Mesendoderm (in vitro differentiated cells): ENCODE measurements around the gene CXXC5.

Experiments used
- DNase-seq: peaks from one replicate; pipeline ENCODE4 v3.0.0; 2013
- H2AK5ac ChIP-seq: 2 replicates; pipeline ENCODE4 v1.6.1; 2013; ENCODE audit warnings: low read length, inconsistent platforms
- H2BK120ac ChIP-seq: 2 replicates; pipeline ENCODE4 v1.6.1; 2013; ENCODE audit warnings: low read depth, mild to moderate bottlenecking, low read length, moderate library complexity, mixed read lengths
- H2BK15ac ChIP-seq: replicated peaks from 2 replicates; pipeline ENCODE4 v1.6.1; 2013; ENCODE audit warnings: low read depth, mild to moderate bottlenecking, moderate library complexity
- H2BK5ac ChIP-seq: 2 replicates; pipeline ENCODE4 v1.6.1; 2013; ENCODE audit warnings: low read length, inconsistent platforms
- H3K18ac ChIP-seq: 2 replicates; pipeline ENCODE4 v1.6.1; 2013; ENCODE audit warnings: mild to moderate bottlenecking, low read length, mixed read lengths
- H3K23ac ChIP-seq: one replicate; pipeline ENCODE4 v1.6.1; 2013; ENCODE audit warnings: low read length
- H3K27ac ChIP-seq: 2 replicates; pipeline ENCODE4 v1.5.1; 2013; ENCODE audit warnings: low read depth, mild to moderate bottlenecking, inconsistent platforms, low read length, moderate library complexity
- H3K27me3 ChIP-seq: 2 replicates; pipeline ENCODE4 v1.6.1; 2013; ENCODE audit warnings: low read length, control low read depth, mild to moderate bottlenecking, inconsistent platforms; ENCODE audit not compliant: insufficient read depth, poor library complexity
- H3K36me3 ChIP-seq: 2 replicates; pipeline ENCODE4 v1.6.1; 2013; ENCODE audit warnings: low read length, inconsistent platforms; ENCODE audit not compliant: control insufficient read depth, insufficient read depth
- H3K4ac ChIP-seq: one replicate; pipeline ENCODE4 v1.6.1; 2013; ENCODE audit warnings: low read depth, mild to moderate bottlenecking, low read length, moderate library complexity
- H3K4me1 ChIP-seq: 2 replicates; pipeline ENCODE4 v1.6.1; 2013; ENCODE audit warnings: low read depth, low read length, inconsistent platforms; ENCODE audit not compliant: control insufficient read depth
- H3K4me2 ChIP-seq: 2 replicates; pipeline ENCODE4 v1.6.1; 2013; ENCODE audit warnings: low read length
- H3K4me3 ChIP-seq: 2 replicates; pipeline ENCODE4 v1.5.1; 2013; ENCODE audit warnings: mild to moderate bottlenecking, low read length
- H3K56ac ChIP-seq: one replicate; pipeline ENCODE4 v1.6.1; 2013; ENCODE audit warnings: low read length
- H3K79me1 ChIP-seq: 2 replicates; pipeline ENCODE4 v1.6.1; 2013; ENCODE audit warnings: low read length, inconsistent platforms
- H3K79me2 ChIP-seq: 2 replicates; pipeline ENCODE4 v1.6.1; 2013; ENCODE audit warnings: mild to moderate bottlenecking, low read length; ENCODE audit not compliant: control insufficient read depth, insufficient read depth
- H3K9ac ChIP-seq: 2 replicates; pipeline ENCODE4 v1.6.1; 2013; ENCODE audit warnings: low read length, inconsistent platforms
- H4K5ac ChIP-seq: one replicate; pipeline ENCODE4 v1.6.1; 2013; ENCODE audit warnings: low read length
- H4K8ac ChIP-seq: one replicate; pipeline ENCODE4 v1.6.1; 2013; ENCODE audit warnings: low read depth, mild to moderate bottlenecking, control low read depth, low read length, moderate library complexity
- WGBS: extraction: QIAGEN DNeasy Blood & Tissue Kit; methylation state at CpG from one replicate; pipeline ENCODE4 v1.1.7; 2013; ENCODE audit warnings: low lambda C conversion rate, missing lambda C conversion rate; ENCODE audit not compliant: insufficient coverage; ENCODE audit errors: extremely low coverage; 5-methylcytosine and 5-hydroxymethylcytosine counted together

Gene CXXC5

GRCh38 chr5:139693676-139694364 lies 45.7 kb downstream of the CXXC5 start:
- Histone ChIP-seq H3K27me3 (no peaks in the 10 kb centered on the region), H3K4me3 (no peak overlapping the region), H3K4ac (peak overlapping the region; percentile 17), H2BK5ac (no peak overlapping the region), H3K56ac (peak overlapping the region; percentile 44), H2AK5ac (no peak overlapping the region), H3K27ac (no peak overlapping the region), H3K4me2 (no peak overlapping the region), H3K79me2 (no peaks in the 10 kb centered on the region), H3K79me1 (no peaks in the 10 kb centered on the region), H3K36me3 (no peaks in the 10 kb centered on the region), H4K8ac (no peak overlapping the region), H3K23ac (no peak overlapping the region), H2BK15ac (no peak overlapping the region), H4K5ac (no peak overlapping the region), H3K4me1 (peaks cover 25% of the 10 kb centered on the region), H3K18ac (no peak overlapping the region), H2BK120ac (no peak overlapping the region), H3K9ac (no peak overlapping the region)
- no CpG with 5 or more reads among the region's 3 CpGs for WGBS
- no peak for DNase-seq

- no peak for DNase-seq
- Histone ChIP-seq H3K27ac (no peak overlapping the region), H3K4me1 (peaks cover 23% of the 10 kb centered on the region)
Measured at GRCh38 chr5:139694556-139695177, 46.5 kb downstream of the CXXC5 start.

GRCh38 chr5:139695178-139695573 lies 47.0 kb downstream of the CXXC5 start:
- Histone ChIP-seq H3K56ac (no peak overlapping the region), H3K4me1 (peaks cover 18% of the 10 kb centered on the region), H3K9ac (no peak overlapping the region), H3K27me3 (no peaks in the 10 kb centered on the region), H3K23ac (no peak overlapping the region), H2BK15ac (no peak overlapping the region), H4K5ac (no peak overlapping the region), H3K36me3 (no peaks in the 10 kb centered on the region), H3K27ac (no peak overlapping the region), H2AK5ac (no peak overlapping the region), H3K4ac (no peak overlapping the region), H3K79me1 (no peaks in the 10 kb centered on the region), H2BK5ac (no peak overlapping the region), H3K4me2 (no peak overlapping the region), H4K8ac (no peak overlapping the region), H2BK120ac (no peak overlapping the region), H3K4me3 (no peak overlapping the region), H3K18ac (no peak overlapping the region), H3K79me2 (no peaks in the 10 kb centered on the region)
- WGBS: no CpG with 5 or more reads among the region's 2 CpGs
- DNase-seq: no peak

More at GRCh38 chr5:139694556-139695177, 46.5 kb downstream of the CXXC5 start:
- no peaks in the 10 kb centered on the region for H3K36me3 ChIP-seq
- H2BK120ac ChIP-seq: no peak overlapping the region
- H3K56ac ChIP-seq: no peak overlapping the region
- no peak overlapping the region for H2BK5ac ChIP-seq
- H3K79me2 ChIP-seq: no peaks in the 10 kb centered on the region
- H2AK5ac ChIP-seq: no peak overlapping the region
- no peak overlapping the region for H3K23ac ChIP-seq
- H3K79me1 ChIP-seq: no peaks in the 10 kb centered on the region
- H3K4ac ChIP-seq: no peak overlapping the region
- H3K27me3 ChIP-seq: no peaks in the 10 kb centered on the region
- H3K4me2 ChIP-seq: no peak overlapping the region
- no CpG with 5 or more reads among the region's 1 CpG for WGBS
- no peak overlapping the region for H3K18ac ChIP-seq
- H2BK15ac ChIP-seq: no peak overlapping the region
- no peak overlapping the region for H3K4me3 ChIP-seq
- H3K9ac ChIP-seq: no peak overlapping the region
- H4K5ac ChIP-seq: no peak overlapping the region
- no peak overlapping the region for H4K8ac ChIP-seq

- H3K56ac ChIP-seq: peak overlapping the region; percentile 91
- no peak overlapping the region for H2BK15ac ChIP-seq
- H3K27ac ChIP-seq: peak overlapping the region; percentile 86
- H3K79me1 ChIP-seq: no peaks in the 10 kb centered on the region
- peaks cover 18% of the 10 kb centered on the region for H3K4me1 ChIP-seq
- peak overlapping the region; percentile 81 for H2BK5ac ChIP-seq
- no peaks in the 10 kb centered on the region for H3K36me3 ChIP-seq
- no peaks in the 10 kb centered on the region for H3K27me3 ChIP-seq
- peak overlapping the region; percentile 74 for H3K23ac ChIP-seq
- no CpG with 5 or more reads among the region's 21 CpGs for WGBS
- DNase-seq: no peak
- no peak overlapping the region for H3K4me3 ChIP-seq
- no peak overlapping the region for H4K8ac ChIP-seq
- H3K79me2 ChIP-seq: no peaks in the 10 kb centered on the region
- peak overlapping the region; percentile 44 for H4K5ac ChIP-seq
- H3K4me2 ChIP-seq: peak overlapping the region; percentile 19
- peak overlapping the region; percentile 66 for H3K4ac ChIP-seq
- peak overlapping the region; percentile 41 for H3K18ac ChIP-seq
- H3K9ac ChIP-seq: peak overlapping the region; percentile 73
- H2AK5ac ChIP-seq: peak overlapping the region; percentile 86
- H2BK120ac ChIP-seq: no peak overlapping the region
Measured at GRCh38 chr5:139696167-139696893, 48.2 kb downstream of the CXXC5 start.

GRCh38 chr5:139696894-139697658 lies 48.9 kb downstream of the CXXC5 start:
- no peak overlapping the region for H2AK5ac ChIP-seq

More at GRCh38 chr5:139696894-139697658, 48.9 kb downstream of the CXXC5 start:
- WGBS: no CpG with 5 or more reads among the region's 55 CpGs
- peak overlapping the region; percentile 73 for H3K9ac ChIP-seq
- peak overlapping the region; percentile 89 for H2BK5ac ChIP-seq
- peak; percentile 96 for DNase-seq
- no peaks in the 10 kb centered on the region for H3K79me2 ChIP-seq
- H4K5ac ChIP-seq: no peak overlapping the region
- no peaks in the 10 kb centered on the region for H3K27me3 ChIP-seq
- H3K4me2 ChIP-seq: peak overlapping the region; percentile 37
- H3K79me1 ChIP-seq: no peaks in the 10 kb centered on the region
- peak overlapping the region; percentile 66 for H2BK120ac ChIP-seq
- peak overlapping the region; percentile 99 for H3K4ac ChIP-seq
- peaks cover 18% of the 10 kb centered on the region for H3K4me1 ChIP-seq
- no peak overlapping the region for H3K23ac ChIP-seq
- H3K56ac ChIP-seq: peak overlapping the region; percentile 91
- peak overlapping the region; percentile 91 for H3K18ac ChIP-seq
- no peak overlapping the region for H4K8ac ChIP-seq
- H3K36me3 ChIP-seq: no peaks in the 10 kb centered on the region
- no peak overlapping the region for H2BK15ac ChIP-seq
- peak overlapping the region; percentile 89 for H3K27ac ChIP-seq
- no peak overlapping the region for H3K4me3 ChIP-seq
